HG03442 (cell line): ENCODE data around the gene MVK.

Experiments
- ATAC-seq: cut with Tn5 transposase; IDR thresholded peaks from one replicate; pipeline ENCODE4 v1.9.1; 2021; ENCODE audit warnings: mild to moderate bottlenecking, moderate library complexity; ENCODE audit not compliant: unreplicated experiment

MVK gene

GRCh38 chr12:109544955-109545531 is 28.6 kb upstream of the MVK start:
- ATAC-seq, result no peak

- ATAC-seq, result no peak
These were observed 27.8 kb upstream of the MVK start for GRCh38 chr12:109545826-109546225.

- no peak for ATAC-seq
These were observed 26.3 kb upstream of the MVK start for GRCh38 chr12:109547286-109547685.

GRCh38 chr12:109548258-109548657 is 25.3 kb upstream of the MVK start:
- ATAC-seq, result no peak

DNA sequence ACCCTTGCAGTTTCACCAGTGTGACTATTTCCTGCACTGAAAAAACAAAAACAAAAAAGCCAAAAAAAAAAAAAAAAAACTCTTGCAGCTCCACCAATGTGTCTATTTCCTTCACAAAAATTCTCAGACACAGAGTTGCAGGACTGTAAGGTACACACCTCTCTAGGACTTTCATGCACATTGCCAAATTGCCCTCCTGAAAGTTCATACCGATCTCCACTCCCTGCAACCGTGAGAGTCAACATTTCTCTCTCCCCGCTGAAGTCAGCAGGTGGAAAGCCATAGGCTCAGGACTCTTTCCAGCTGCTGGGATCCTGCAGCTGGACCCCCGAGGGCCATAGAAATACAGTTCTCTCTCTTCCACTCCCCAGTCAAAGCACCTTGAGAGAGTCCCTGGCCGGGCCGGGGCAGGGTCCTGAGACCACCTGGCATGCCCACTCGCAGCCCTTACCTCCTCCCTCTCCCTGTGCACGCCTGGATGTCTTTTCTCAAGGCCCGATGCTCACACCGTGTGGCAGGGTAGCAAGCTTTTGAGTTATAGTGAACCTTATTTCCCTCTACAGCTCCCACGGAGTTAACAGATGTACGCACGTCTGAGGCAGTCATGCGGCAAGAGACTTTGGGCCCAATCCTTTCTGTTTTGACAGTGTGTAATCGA is 23.9 kb upstream of the MVK start:
- ATAC-seq, result no peak

DNA sequence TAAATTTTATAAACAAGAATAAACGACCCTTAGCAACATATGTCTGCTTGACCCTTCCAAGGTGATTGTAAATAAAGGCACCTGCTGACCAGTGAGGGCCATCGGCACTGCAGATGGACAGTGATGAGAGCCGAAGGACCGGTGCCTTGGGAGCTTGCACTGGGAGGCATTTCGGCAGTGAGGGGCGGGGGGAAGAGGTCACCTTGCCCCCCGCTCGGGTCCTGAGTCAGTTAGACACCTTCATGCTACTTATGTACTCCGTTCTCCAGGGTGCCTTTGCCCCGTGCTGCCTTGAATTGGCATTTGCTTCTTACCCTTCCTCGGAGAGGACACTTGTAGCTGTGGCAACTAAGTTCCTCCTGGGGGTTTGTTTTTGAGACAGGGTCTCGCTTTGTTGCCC is 23.3 kb upstream of the MVK start:
- no peak for ATAC-seq

- ATAC-seq, result no peak
These were observed 22.5 kb upstream of the MVK start for GRCh38 chr12:109551108-109551507.

DNA sequence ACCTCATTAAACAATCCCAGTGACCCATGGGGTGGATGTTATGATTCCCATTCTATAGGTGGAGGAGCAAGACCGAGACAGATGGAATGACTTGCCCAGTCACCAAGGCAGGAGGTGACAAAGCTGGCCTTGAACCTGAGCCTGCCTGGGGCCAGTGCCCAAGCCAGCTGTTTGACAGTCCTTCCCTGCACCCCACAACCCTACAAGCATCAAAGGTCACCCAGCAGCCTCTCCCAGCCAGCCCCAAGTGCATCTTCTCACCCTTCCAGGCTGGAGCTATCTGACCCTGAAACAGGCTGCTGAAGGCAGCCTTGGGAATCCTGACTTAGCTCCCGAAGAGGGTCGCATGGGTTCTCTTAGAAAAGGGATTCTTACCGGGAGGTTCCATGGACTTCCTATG is 20.6 kb upstream of the MVK start:
- no peak for ATAC-seq

- ATAC-seq, result no peak
These were observed 20.1 kb upstream of the MVK start for GRCh38 chr12:109553483-109553882.

- ATAC-seq, result no peak
These were observed 19.6 kb upstream of the MVK start for GRCh38 chr12:109553906-109554500.

DNA sequence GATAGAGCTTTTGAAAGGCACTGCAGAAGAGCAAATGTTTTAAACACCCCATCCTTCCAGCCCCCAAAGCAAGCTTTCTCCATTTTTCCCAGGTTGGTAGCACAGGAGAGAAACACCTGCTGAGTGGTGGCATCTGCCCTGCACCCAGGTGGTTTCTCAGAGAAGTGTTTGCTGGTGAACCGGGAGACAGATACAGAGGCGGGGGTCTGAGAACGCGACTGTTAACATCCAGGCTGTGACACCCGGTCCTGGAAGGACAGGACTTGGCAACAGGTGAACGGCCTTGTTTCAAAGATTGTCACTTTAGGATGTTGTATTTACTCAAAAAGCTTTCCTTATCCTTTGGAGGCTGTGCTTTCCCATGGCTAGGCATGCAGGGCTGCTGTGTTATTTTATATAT is 18.8 kb upstream of the MVK start:
- ATAC-seq, result no peak

- no peak for ATAC-seq
These were observed 17.9 kb upstream of the MVK start for GRCh38 chr12:109555431-109556315.

- no peak for ATAC-seq
These were observed 16.4 kb upstream of the MVK start for GRCh38 chr12:109557200-109557599.

GRCh38 chr12:109557805-109558204 is 15.8 kb upstream of the MVK start:
- ATAC-seq, result no peak

- no peak for ATAC-seq
These were observed 15.0 kb upstream of the MVK start for GRCh38 chr12:109558374-109559199.

- no peak for ATAC-seq
These were observed 14.4 kb upstream of the MVK start for GRCh38 chr12:109559200-109559505.

DNA sequence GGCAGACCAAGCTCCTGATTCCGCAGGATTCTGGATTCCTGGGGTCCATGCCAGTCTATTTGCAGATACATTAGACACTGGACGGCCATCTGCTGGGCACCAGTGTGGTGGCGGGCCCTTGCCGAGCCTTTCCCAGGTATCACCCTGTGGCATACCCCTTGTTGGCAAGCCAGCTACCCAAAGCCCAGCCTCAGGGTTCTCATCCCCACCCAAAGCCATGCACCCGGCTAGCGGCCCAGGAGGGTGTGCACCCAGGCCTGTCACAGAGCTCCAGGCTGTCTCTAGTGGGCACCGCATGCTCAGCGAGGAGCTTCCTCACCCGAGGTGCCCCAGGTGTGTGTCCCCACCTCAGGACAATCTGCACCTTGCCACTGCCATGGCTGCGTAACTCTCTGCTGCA is 14.0 kb upstream of the MVK start:
- ATAC-seq, result no peak

DNA sequence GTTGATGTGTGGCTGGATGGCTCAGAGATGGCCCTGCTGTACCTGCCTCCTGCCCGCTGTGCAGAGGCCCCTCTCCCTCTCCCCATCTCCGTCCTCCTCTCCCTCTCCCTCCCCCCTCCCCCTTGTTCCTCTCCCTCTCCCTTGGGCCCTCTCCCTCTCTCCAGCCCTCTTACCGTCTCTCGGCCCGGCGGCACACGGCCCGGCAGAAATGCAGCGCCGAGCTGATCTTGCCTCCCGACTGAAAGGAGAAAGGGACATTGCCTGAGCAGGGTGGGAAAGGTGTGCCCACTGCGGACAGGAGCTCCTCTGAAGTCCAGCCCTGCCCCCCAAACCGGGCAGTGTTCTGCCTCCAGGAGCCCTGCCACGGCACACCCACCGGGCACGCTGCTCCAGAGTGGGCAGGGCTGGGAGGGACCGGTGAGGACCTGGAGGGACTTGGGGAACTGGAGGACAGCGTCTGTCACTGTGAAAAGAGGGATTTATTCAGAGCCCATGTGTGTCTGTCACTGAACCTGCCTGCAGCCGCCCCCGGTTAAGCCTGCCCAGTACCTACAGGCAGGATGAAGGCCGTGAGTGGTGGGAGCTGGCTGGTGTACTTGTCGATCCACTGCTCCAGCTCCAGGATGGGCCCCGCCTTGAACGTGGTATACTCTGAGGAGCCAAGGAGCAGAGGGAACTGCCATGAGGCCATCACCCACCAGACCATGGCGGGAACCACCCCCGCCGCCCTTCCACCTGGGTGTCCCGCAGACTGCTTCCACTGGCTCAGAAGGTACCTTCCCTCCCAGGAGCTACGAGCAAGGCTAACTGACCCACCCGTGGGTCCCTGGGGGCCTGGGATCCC is 12.5 kb upstream of the MVK start:
- ATAC-seq, result no peak

GRCh38 chr12:109561711-109562030 is 11.9 kb upstream of the MVK start:
- ATAC-seq, result no peak

- ATAC-seq, result no peak
These were observed 10.7 kb upstream of the MVK start for GRCh38 chr12:109562871-109563270.
